Neural cell (in vitro differentiated cells): Measurements from ENCODE around the gene LRRC61.

Experiments
- CTCF ChIP-seq: fragments of 450-650 bp; IDR thresholded peaks from 2 replicates; pipeline ENCODE4 v1.5.1; 2014; ENCODE audit warnings: antibody characterized with exemption, mild to moderate bottlenecking, moderate library complexity; ENCODE audit not compliant: poor library complexity, severe bottlenecking
- EP300 ChIP-seq: fragments of 450-650 bp; conservative IDR thresholded peaks from 2 replicates; pipeline ENCODE4 v1.6.1; 2014; ENCODE audit warnings: antibody characterized with exemption, mild to moderate bottlenecking, moderate library complexity; ENCODE audit not compliant: poor library complexity, severe bottlenecking
- EZH2 ChIP-seq: fragments of 200-600, 300-800 bp; shearing (Covaris generic), sonication (generic); IDR thresholded peaks from 2 replicates; pipeline ENCODE4 v1.6.1; 2014; ENCODE audit warnings: antibody characterized with exemption, low read length, borderline replicate concordance, mild to moderate bottlenecking; ENCODE audit not compliant: insufficient read depth, poor library complexity, severe bottlenecking
- MXI1 ChIP-seq: fragments of 450-650 bp; conservative IDR thresholded peaks from 2 replicates; pipeline ENCODE4 v1.6.1; 2014; ENCODE audit warnings: antibody characterized with exemption, mild to moderate bottlenecking; ENCODE audit not compliant: poor library complexity, severe bottlenecking
- POLR2AphosphoS5 ChIP-seq: IDR thresholded peaks from 2 replicates; pipeline ENCODE4 v1.6.1; 2012
- RAD21 ChIP-seq: fragments of 450-650 bp; conservative IDR thresholded peaks from 2 replicates; pipeline ENCODE4 v1.6.1; 2014; ENCODE audit warnings: antibody characterized with exemption, mild to moderate bottlenecking, moderate library complexity
- REST ChIP-seq: IDR thresholded peaks from 2 replicates; pipeline ENCODE4 v1.6.1; 2012; ENCODE audit warnings: borderline replicate concordance
- SMC3 ChIP-seq: fragments of 450-650 bp; conservative IDR thresholded peaks from 2 replicates; pipeline ENCODE4 v1.6.1; 2014; ENCODE audit warnings: antibody characterized with exemption, mild to moderate bottlenecking, moderate library complexity; ENCODE audit not compliant: poor library complexity
- TAF1 ChIP-seq: IDR thresholded peaks from 2 replicates; pipeline ENCODE4 v1.6.1; 2012; ENCODE audit warnings: low read depth

GRCh38 chr7:150355666-150356059, 32.5 kb downstream of the LRRC61 start:
- TF ChIP-seq EP300 (no peak), CTCF (no peak), RAD21 (no peak), EZH2 (no peak), REST (no peak), MXI1 (no peak), SMC3 (no peak), TAF1 (no peak), POLR2AphosphoS5 (no peak)
